HG03457 (cell line): Measurements from ENCODE around the gene SPATA13.
"Not testable (repeated sequence)": the region's sequence is repeated elsewhere in the genome, so short reads cannot be mapped to it uniquely, and the experiment has no call there.

ENCODE experiments used
- ATAC-seq: cut with Tn5 transposase; IDR thresholded peaks from one replicate; pipeline ENCODE4 v1.9.1; 2021; ENCODE audit warnings: moderate number of reproducible peaks; ENCODE audit not compliant: unreplicated experiment

SPATA13 gene

GRCh38 chr13:24192811-24193162 is 32.3 kb downstream of the SPATA13 start:
- no peak for ATAC-seq

DNA sequence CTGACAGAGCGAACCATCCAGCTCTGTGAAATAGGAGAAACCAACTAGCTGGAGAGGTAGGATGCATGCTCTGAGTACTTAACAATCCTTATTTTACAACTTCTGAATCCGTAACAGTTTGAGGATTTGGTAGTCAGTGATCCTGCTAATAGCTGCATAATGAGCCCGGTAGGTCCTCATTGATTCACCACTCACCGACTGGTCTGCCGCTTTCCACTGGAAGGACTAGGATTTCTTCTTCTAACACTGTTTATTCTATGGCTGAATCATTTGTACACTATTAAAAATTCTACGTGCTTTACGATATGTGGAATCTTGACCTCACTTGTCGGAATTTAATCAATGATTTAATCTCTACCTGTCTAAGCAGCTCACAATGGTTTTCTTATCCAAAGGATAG is 33.9 kb downstream of the SPATA13 start:
- ATAC-seq, result no peak

DNA sequence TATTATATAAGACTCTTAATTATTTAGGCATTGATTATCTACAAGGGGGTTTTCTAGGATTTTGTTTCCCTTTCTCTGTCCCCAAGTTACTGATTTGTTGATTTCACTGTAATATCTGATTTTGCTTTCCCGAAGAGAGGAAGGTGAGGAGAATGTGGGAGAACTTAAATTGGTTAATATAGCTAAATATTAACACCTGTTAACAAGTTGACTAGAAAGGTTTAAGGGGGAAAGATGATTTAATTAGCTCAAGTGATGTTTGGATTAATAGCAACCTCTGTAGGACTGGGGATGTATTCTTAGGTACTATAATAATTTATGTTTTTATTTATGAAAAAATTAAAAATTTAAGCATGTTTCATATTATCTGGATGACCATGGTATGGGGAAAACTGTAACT is 35.1 kb downstream of the SPATA13 start:
- ATAC-seq, result no peak

GRCh38 chr13:24196593-24197197 is 36.2 kb downstream of the SPATA13 start:
- no peak for ATAC-seq

- ATAC-seq, result no peak
These were observed 38.5 kb downstream of the SPATA13 start for GRCh38 chr13:24199016-24199415.

- ATAC-seq, result no peak
These were observed 41.7 kb downstream of the SPATA13 start for GRCh38 chr13:24202215-24202614.

DNA sequence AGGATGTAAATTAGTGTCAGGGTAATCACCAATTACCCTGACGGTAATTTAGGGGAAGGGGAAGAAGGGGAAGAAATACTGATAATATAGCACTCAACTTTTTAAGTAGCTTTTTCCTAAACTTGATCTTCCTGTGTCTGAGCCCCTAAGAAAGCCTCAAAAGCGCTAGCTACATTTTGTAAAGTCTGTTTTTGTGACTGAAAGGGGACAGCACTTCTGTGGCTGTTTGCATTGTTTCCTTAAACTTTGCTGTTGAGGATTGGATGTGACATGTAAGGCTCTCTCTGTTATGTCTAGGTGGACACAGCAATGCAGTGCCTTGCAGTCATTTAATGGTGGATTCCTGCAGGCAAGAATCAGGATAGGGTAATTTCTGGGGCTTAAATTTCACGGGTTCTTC is 42.8 kb downstream of the SPATA13 start:
- ATAC-seq, result no peak

DNA sequence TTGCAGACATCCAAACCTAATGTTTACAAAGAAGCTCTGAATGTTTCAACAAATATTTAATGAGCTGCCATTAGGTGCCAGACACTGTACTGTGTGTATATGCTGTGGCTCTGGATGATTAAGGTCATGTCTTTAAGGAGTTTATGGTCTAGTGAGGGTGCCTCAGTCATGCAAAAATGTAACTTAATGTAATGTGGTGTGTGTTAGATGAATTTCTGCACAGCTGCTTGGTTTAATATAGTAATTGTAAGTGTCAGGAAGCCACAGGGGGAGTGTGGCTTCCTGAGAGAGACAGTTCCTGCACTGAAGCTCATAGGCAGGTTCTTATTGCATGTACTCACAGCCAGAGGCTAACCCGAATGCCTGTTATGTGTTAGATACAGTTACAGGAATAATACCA is 43.3 kb downstream of the SPATA13 start:
- no peak for ATAC-seq

DNA sequence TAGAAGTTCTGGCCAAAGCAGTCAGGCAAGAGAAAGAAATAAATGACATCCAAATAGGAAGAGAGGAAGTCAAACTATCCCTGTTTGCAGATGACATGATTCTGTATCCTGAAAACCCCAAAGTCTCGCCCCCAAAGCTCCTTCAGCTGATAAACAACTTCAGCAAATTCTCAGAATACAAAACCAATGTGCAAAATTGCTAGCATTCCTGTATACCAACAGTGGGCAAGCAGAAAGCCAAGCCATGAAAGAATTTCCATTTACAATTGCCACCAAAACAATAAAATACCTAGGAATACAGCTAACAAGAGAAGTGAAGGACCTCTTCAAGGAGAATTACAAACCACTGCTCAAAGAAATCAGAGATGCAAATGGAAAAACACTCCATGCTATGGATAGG is 44.6 kb downstream of the SPATA13 start:
- ATAC-seq, result not testable (repeated sequence)

DNA sequence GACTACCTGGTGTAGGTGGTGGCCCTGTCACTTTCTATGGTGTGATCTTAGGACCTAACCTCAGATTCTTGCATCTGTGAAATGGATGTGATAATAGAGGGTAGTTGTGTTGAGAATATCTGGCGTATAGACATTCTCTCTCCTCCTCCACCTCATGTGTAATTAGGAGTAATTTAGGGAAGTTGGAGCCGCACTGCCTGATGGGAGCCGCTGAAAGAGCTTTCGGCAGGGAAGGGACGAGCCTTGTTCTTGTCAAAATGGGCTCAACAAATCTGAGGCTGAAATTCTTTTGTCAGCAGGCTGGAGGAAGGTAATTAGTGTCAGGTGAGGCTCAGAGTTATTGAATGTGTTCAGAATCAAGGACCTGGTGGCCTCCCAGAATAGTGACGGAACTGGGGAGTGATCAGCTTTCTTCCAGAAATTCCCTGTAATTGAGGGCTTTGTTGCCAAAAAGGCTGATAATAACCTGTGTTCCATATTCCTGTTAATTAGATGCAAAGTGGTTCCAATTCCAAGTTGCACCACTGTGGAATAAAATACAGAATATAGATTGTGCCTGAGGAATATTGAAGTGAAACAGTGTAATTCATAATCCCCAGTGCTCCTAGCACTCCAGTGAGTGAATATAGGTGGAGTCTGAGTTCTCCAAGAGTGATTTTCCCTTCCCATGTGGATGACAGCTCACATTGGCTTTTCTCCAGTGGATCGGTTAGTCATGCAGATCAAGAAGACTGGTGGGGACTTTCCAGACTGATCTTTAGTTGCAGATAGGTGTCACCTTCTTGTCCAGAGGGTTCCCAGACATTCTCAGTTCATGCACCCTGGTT is 47.5 kb downstream of the SPATA13 start:
- no peak for ATAC-seq

- no peak for ATAC-seq
These were observed 48.6 kb downstream of the SPATA13 start for GRCh38 chr13:24209138-24209537.

DNA sequence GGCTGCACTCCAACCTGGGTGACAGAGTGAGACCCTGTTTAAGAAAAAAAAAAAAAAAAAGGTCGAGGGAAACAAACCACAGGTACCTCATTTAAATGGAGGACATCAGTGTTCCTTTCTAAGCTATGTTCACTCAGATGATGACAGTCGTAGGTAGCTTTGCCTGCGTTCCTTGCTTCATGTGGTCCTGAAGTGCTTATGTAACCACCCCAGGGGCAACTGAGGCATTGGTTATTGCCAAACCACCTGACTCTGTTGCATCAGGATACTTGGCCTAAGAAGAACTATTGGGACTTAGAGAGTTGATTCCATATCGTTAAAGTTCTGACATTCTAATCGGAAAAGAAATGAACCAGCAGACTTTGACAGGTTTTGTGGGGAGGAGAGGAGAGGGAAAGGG is 51.7 kb downstream of the SPATA13 start:
- ATAC-seq, result no peak

DNA sequence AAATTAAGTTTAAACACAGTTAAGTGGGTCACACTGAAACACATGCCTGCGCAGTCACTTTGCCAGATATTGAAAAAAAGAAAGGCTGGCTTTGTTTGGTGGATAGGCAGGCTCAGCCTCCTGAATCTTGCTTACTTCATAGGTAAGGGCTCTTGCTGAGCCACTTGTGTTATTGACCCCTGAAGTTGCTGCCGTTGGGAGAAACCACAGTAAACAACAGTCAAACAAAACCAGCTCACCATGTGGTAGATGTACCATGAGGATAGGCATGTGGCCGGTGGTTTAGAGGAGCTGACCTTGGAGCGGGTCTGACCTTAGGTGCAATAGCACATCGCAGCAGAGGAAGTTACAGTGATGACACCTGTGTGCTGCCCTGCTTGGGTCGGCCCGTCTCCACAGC is 52.2 kb downstream of the SPATA13 start:
- ATAC-seq, result no peak

GRCh38 chr13:24213932-24214331 is 53.4 kb downstream of the SPATA13 start:
- no peak for ATAC-seq

- ATAC-seq, result no peak
These were observed 54.0 kb downstream of the SPATA13 start for GRCh38 chr13:24214528-24214927.

GRCh38 chr13:24215126-24215525 is 54.6 kb downstream of the SPATA13 start:
- ATAC-seq, result peak; percentile 73

GRCh38 chr13:24215732-24216131 is 55.2 kb downstream of the SPATA13 start:
- no peak for ATAC-seq

- no peak for ATAC-seq
These were observed 55.7 kb downstream of the SPATA13 start for GRCh38 chr13:24216176-24216575.

DNA sequence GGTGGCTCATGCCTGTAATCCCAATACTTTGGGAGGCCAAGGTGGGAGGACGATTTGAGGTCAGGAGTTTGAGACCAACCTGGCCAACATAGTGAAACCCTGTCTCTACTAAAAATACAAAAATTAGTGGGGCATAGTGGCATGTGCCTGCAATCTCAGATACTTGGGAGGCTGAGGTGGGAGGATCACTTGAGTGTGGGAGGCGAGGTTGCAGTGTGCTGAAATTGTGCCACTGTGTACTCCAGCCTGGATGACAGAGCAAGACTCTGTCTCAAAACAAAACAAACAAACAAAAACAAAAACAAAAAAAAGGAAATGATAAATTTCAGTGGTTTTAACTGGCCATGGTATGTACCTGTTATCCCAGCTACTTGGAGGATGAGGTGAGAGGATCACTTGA is 56.3 kb downstream of the SPATA13 start:
- ATAC-seq, result not testable (repeated sequence)

DNA sequence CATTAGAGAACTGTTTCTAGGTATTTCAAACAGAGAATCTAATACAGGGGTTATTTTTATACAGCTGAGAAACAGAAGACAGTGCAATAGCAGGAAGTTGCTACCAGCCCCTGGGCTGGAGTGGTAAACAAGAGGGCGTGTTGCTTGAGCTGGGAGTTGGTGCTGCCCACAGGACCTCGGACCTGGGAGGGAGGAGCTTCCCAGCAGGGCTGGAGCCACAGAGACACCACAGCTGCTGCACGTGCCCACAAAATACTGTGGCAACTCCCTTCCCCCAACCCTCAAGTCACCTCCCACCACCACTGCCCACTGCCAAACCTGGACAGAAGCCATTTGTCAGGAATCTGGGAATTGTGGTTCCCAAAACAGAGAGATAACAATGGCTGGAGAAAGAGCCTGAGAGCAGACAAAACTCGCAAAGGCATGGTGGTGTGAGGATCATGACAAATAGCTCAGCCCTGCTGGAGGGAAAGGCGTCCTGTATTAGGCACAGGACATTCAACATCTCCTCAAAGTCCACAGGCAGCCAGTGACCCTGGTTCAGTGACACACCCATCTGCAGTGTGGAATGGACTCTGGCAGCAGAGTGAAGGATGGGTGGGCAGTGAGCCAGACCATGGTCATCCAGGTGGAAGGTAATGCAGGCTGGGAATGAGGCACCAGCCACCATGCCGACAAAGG is 57.2 kb downstream of the SPATA13 start:
- ATAC-seq, result no peak

DNA sequence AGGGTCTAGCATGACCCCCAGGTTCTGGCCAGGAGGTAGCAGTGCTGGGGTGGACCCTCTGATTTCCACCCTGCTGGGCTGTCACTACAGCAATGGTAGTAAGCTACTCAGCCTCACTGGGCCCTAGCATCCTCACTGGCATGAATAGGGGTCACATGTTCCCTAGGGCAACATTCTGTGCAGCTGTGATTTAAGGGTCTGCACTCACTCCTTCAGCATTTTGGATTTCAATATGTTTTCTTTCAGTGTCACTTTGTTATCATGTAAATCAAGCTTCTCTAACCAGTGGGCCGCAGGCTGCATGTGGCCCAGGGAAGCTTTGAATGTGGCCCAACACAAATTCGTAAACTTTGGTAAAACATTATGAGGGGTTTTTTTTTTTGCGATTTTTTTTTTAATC is 57.8 kb downstream of the SPATA13 start:
- no peak for ATAC-seq

DNA sequence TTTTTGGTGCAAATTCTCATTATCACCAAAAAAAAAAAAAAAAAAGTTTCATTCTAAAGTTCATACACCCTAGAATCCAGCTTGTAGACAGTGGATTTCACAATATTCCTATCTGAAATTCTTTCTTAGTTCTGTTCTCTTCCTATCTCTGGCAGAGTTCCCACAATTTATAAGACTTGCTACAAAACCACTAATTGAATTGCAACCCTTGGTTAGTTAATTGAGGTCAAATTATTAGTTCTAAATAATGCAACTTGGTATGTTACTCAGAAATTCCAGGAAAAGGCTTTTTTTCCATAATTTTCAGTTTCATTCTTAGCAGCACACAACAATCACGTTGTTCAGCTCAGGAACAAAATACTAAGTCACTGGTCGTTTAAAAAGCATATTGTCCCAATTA is 58.5 kb downstream of the SPATA13 start:
- ATAC-seq, result no peak
